OCI-LY7 (cell line): ENCODE data around the gene EDN1. TPM values are rescaled to one million over a fixed set of nuclear protein-coding genes. Genes with fewer than 3 reads are reported as not detected.

Source experiments
- BruUV-seq: library from RNA; stranded (reverse); fragments of 400-500 nt; replicated peaks from 2 replicates; lab custom pipeline; 2021; lab: Mats Ljungman, UMichigan
- CTCF ChIA-PET: fragments of 300-600 bp; sonication (Branson Sonifier 250); formaldehyde crosslinking; loops from one replicate; lab custom pipeline; 2022; ENCODE audit warnings: antibody characterized with exemption; ENCODE audit not compliant: unreplicated experiment; lab: Charles Lee
- POLR2A ChIA-PET: fragments of 300-600 bp; sonication (Branson Sonifier 250); formaldehyde crosslinking; loops from one replicate; lab custom pipeline; 2022; ENCODE audit warnings: antibody characterized with exemption; lab: Charles Lee
- DNase-seq: peaks from one replicate; pipeline ENCODE4 v3.0.0-alpha.2; 2015; ENCODE audit warnings: low spot score
- H2AFZ ChIP-seq: fragments of 200-600 bp; sonication (generic), shearing (Covaris generic); 2 replicates; pipeline ENCODE4 v1.6.1; 2014; ENCODE audit warnings: mild to moderate bottlenecking, antibody characterized with exemption, low read length, moderate library complexity
- H3K27ac ChIP-seq: fragments of 200-600 bp; sonication (generic); 2 replicates; pipeline ENCODE4 v1.5.1; 2014; ENCODE audit warnings: mixed run types, low read depth, mild to moderate bottlenecking, moderate library complexity, low read length, inconsistent platforms; ENCODE audit not compliant: poor library complexity, severe bottlenecking
- H3K36me3 ChIP-seq: fragments of 200-600 bp; sonication (generic); 2 replicates; pipeline ENCODE4 v1.6.1; 2014; ENCODE audit warnings: mild to moderate bottlenecking, antibody characterized with exemption, low read length, moderate library complexity, mixed read lengths; ENCODE audit not compliant: insufficient read depth
- H3K4me1 ChIP-seq: fragments of 200-600 bp; sonication (generic); 2 replicates; pipeline ENCODE4 v1.5.1; 2014; ENCODE audit warnings: mild to moderate bottlenecking, low read length; ENCODE audit not compliant: insufficient read depth, poor library complexity, severe bottlenecking
- H3K4me2 ChIP-seq: fragments of 200-600 bp; sonication (generic); 2 replicates; pipeline ENCODE4 v1.6.1; 2014; ENCODE audit warnings: mild to moderate bottlenecking, low read length
- H3K4me3 ChIP-seq: fragments of 200-600 bp; sonication (generic); 2 replicates; pipeline ENCODE4 v1.5.1; 2014; ENCODE audit warnings: mild to moderate bottlenecking, low read depth, low read length; ENCODE audit not compliant: poor library complexity, severe bottlenecking
- H3K79me2 ChIP-seq: fragments of 200-600 bp; sonication (generic); 2 replicates; pipeline ENCODE4 v1.6.1; 2016; ENCODE audit warnings: low read depth, mild to moderate bottlenecking, low read length, moderate library complexity, mixed read lengths; ENCODE audit not compliant: insufficient read depth
- H3K9me2 ChIP-seq: fragments of 200-600 bp; sonication (generic); 2 replicates; pipeline ENCODE4 v1.6.1; 2016; ENCODE audit warnings: mild to moderate bottlenecking, low read length, mixed read lengths; ENCODE audit not compliant: insufficient read depth
- H3K9me3 ChIP-seq: fragments of 200-600 bp; sonication (generic); 2 replicates; pipeline ENCODE4 v1.6.1; 2014; ENCODE audit warnings: mild to moderate bottlenecking, mixed run types, low read length, mixed read lengths
- H4K20me1 ChIP-seq: fragments of 200-600 bp; sonication (generic); 2 replicates; pipeline ENCODE4 v1.6.1; 2014; ENCODE audit warnings: mild to moderate bottlenecking, antibody characterized with exemption, low read length, moderate library complexity, mixed read lengths; ENCODE audit not compliant: insufficient read depth
- CTCF ChIP-seq: fragments of 200-600 bp; sonication (generic); conservative IDR thresholded peaks from 2 replicates; pipeline ENCODE4 v1.5.1; 2014; ENCODE audit warnings: mild to moderate bottlenecking, antibody characterized with exemption, low read length, moderate library complexity, mixed read lengths
- EZH2phosphoT487 ChIP-seq: fragments of 200-600 bp; sonication (generic); IDR thresholded peaks from 2 replicates; pipeline ENCODE4 v1.6.1; 2018; ENCODE audit warnings: low read depth, borderline replicate concordance, mild to moderate bottlenecking, mixed run types, antibody characterized with exemption, low read length, moderate library complexity, mixed read lengths
- intact Hi-C: fragments of 100-400 bp; cut with micrococcal nuclease; formaldehyde crosslinking; loops from one replicate; pipeline ENCODE4 v1.10.0; 2022; ENCODE audit not compliant: unreplicated experiment
- total RNA-seq, 2 experiments: library from RNA; depleted of rRNA in 1 of 2; stranded (reverse); fragments of >200 nt in 1 of 2; shearing (Covaris generic) in 1 of 2; gene quantifications; 2 replicates each; pipeline ENCODE4 v1.2.3, GENCODE V29; 2014 to 2022

EDN1 gene
- total RNA-seq, 2 experiments from 2014 or later: not detected

DNA sequence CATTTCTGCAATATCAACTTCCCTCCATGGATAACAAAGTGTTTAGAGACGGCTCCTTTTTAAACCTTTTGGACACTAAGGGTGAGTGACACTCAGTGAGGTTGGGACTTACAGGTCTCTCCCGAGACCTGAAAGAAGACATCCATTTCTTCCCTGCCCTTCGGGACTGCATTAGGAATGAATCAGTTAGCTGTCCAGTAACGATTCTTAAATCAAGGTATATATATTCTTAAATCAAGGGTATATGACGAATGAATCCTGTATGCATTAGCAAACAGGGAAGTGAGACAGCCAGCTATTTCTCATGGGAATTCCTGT, 52.9 kb downstream of the EDN1 start:
- Histone ChIP-seq H3K27ac (no peak overlapping the region), H3K4me3 (no peak overlapping the region), H3K4me1 (peaks cover 5% of the 10 kb centered on the region), H3K9me2 (no peaks in the 10 kb centered on the region), H2AFZ (no peak overlapping the region), H4K20me1 (no peaks in the 10 kb centered on the region), H3K4me2 (no peak overlapping the region), H3K9me3 (no peaks in the 10 kb centered on the region), H3K36me3 (no peaks in the 10 kb centered on the region), H3K79me2 (no peaks in the 10 kb centered on the region)
- no TSS peak for BruUV-seq
- intact Hi-C loops: no loop called here
- ChIA-PET POLR2A (interaction anchor here (0.6 kb wide), 1 partner anchor 23 kb away, joined by 3 read pairs; no protein-coding TSS in a partner anchor), CTCF (no interaction called here)
- DNase-seq: no peak
- TF ChIP-seq CTCF (no peak), EZH2phosphoT487 (no peak)

DNA sequence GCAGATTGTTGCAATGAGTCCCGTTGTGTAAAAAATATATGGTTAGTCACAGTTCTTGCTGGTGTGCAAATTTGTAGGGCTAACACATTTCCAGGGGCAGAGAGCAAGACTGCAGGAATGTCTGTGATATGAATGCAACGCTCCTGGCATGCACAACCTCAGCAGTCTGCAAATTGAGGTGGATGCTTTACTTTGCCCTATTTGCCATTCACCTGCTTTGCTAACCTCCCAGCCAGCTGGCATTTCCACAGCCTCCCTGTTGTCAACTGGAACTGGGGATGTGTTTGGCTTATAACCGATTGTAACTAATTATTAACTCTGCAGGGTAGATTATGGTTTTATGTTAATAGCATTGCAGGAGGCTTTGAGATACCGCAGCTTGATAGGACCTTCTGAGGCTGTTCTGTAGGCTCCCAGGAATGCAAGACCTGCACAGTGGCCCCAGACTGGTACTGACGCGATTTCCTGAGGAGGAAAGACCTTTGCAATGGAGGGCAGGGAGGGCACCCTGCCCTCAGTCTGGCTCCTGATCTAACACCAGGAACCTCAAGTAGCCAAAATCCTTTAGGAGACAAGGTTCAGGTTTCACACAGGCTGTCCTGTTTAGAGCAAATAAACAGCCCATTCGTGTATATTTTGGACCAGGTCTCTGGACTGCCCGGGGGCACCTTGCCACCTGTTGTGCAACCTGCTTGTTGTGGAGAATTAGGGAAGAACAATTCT, 53.4 kb downstream of the EDN1 start:
- no peak overlapping the region for H3K4me3 ChIP-seq
- H3K9me2 ChIP-seq: no peaks in the 10 kb centered on the region
- POLR2A ChIA-PET: interaction anchor here (0.6 kb wide), 1 partner anchor 24 kb away, joined by 3 read pairs; no protein-coding TSS in a partner anchor
- H3K36me3 ChIP-seq: no peaks in the 10 kb centered on the region
- H3K27ac ChIP-seq: no peak overlapping the region
- CTCF ChIA-PET: no interaction called here
- intact Hi-C loops: no loop called here
- no peaks in the 10 kb centered on the region for H4K20me1 ChIP-seq
- H3K4me1 ChIP-seq: peaks cover 5% of the 10 kb centered on the region
- no TSS peak for BruUV-seq
- H3K4me2 ChIP-seq: no peak overlapping the region
- no peaks in the 10 kb centered on the region for H3K9me3 ChIP-seq
- no peak overlapping the region for H2AFZ ChIP-seq
- no peaks in the 10 kb centered on the region for H3K79me2 ChIP-seq
- no peak for TF ChIP-seq CTCF
- no peak for TF ChIP-seq EZH2phosphoT487
- DNase-seq: no peak

DNA sequence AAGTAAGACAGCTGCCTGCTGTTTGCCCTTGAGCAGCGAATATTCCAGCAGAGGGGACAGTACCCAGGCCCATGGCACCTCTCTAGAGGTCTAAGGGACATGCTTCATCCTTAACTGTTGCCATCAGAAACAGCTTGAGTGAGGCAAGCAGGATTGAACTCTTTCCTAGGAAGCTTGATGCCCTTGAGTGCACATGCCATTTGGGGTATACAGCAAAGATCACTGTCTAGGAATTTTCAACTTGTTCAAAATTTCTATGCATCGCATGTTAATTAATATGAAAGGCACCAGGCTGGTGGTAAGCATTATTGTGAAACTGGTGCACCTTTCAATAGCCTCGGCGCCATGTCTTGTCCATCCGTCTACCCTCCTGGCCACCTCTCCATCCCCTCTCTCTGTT, 54.1 kb downstream of the EDN1 start:
- CTCF ChIA-PET: no interaction called here
- no peaks in the 10 kb centered on the region for H4K20me1 ChIP-seq
- intact Hi-C loops: no loop called here
- no peaks in the 10 kb centered on the region for H3K9me3 ChIP-seq
- no peak overlapping the region for H3K4me3 ChIP-seq
- DNase-seq: no peak
- H3K9me2 ChIP-seq: no peaks in the 10 kb centered on the region
- BruUV-seq: no TSS peak
- no peaks in the 10 kb centered on the region for H3K79me2 ChIP-seq
- H3K4me2 ChIP-seq: no peak overlapping the region
- TF ChIP-seq EZH2phosphoT487: no peak
- TF ChIP-seq CTCF: no peak
- H3K4me1 ChIP-seq: peaks cover 5% of the 10 kb centered on the region
- no peak overlapping the region for H3K27ac ChIP-seq
- POLR2A ChIA-PET: no interaction called here
- H2AFZ ChIP-seq: no peak overlapping the region
- no peaks in the 10 kb centered on the region for H3K36me3 ChIP-seq
